GM21447 (cell line): ENCODE data around the gene LRFN3.
"Not testable (repeated sequence)": the region's sequence is repeated elsewhere in the genome, so short reads cannot be mapped to it uniquely, and the experiment has no call there.

Experiments used
- ATAC-seq: cut with Tn5 transposase; IDR thresholded peaks from one replicate; pipeline ENCODE4 v1.9.1; 2021; ENCODE audit not compliant: unreplicated experiment

LRFN3 gene

GRCh38 chr19:35904311-35905068, 31.7 kb upstream of the LRFN3 start:
- ATAC-seq, result no peak

DNA sequence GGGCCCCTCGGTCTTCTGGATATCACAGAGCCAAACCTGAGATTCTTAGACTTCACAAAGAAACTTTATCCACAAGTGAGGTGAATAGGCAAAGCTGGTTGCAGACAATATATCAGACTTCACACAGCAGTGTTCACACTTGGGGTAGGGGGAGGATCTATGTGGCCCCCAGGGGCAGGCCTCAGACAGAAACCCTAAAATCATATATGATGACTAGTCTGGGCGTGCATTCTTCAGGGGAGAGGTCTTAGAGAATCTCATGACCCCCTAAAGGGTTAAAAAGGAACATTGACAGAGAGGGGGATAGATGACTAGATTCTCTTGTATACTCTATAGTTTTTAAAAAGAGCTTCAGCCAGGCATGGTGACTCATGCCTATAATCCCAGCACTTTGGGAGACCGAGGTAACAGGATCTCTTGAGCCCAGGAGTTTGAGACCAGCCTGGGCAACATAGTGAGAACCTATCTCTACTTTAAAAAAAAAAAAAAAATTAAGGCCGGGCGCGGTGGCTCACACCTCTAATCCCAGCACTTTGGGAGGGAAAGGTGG, 30.9 kb upstream of the LRFN3 start:
- ATAC-seq, result no peak

GRCh38 chr19:35907377-35907745, 28.8 kb upstream of the LRFN3 start:
- no peak for ATAC-seq

DNA sequence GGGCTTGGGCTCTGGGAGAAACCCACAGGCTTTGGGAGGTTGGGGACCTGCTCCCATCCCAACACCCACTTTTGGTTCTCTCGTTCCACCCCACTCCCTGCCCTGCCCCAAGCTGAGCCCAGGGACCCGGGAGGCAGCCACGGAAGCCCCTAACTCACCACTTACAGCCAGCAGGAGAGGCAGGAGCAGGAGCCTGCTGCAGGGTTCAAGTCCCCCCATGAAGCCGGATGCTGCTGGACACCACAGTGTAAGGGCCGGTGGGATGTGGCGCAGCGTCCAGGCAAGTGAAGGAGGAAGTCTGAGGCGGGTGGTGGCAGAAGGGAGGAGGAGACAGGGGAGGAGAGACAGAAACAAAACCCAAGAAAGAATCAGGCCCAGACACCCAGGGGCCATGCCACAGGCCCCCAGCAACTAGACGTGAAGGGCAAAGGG, 28.1 kb upstream of the LRFN3 start, which contains the start of gene TYROBP:
Gene TYROBP (minus strand): TSS at position 286 of the 432 bp plus-strand sequence. CDS start 67 bp downstream, at position 219.
- ATAC-seq, result no peak

GRCh38 chr19:35908973-35909683, 27.0 kb upstream of the LRFN3 start:
- ATAC-seq, result peak; percentile 58

GRCh38 chr19:35909684-35910035, 26.5 kb upstream of the LRFN3 start:
- peak; percentile 14 for ATAC-seq

DNA sequence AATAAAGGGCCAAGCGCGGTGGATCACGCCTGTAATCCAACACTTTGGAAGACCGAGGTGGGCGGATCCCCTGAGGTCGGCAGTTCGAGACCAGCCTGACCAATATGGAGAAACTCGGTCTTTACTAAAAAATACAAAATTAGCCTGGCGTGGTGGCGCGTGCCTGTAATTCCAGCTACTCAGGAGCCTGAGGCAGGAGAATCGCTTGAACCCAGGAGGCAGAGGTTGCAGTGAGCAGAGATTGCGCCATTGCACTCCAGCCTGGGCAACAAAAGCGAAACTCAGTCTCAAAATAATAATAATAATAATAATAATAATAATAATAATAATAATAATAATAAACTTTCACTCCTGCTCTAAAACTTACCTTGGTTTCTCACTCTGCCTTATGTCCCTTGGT, 25.8 kb upstream of the LRFN3 start:
- ATAC-seq, result not testable (repeated sequence)

- no peak for ATAC-seq
Observed at GRCh38 chr19:35911173-35911572, 25.0 kb upstream of the LRFN3 start.

- ATAC-seq, result no peak
Observed at GRCh38 chr19:35911790-35912189, 24.4 kb upstream of the LRFN3 start.

GRCh38 chr19:35913589-35913988, 22.6 kb upstream of the LRFN3 start:
- no peak for ATAC-seq

- no peak for ATAC-seq
Observed at GRCh38 chr19:35915443-35915842, 20.7 kb upstream of the LRFN3 start.

- ATAC-seq, result no peak
Observed at GRCh38 chr19:35919306-35919705, 16.9 kb upstream of the LRFN3 start.

GRCh38 chr19:35921012-35921411, 15.2 kb upstream of the LRFN3 start:
- no peak for ATAC-seq

GRCh38 chr19:35925501-35925900, 10.7 kb upstream of the LRFN3 start:
- ATAC-seq, result no peak

- ATAC-seq, result no peak
Observed at GRCh38 chr19:35928507-35928906, 7.7 kb upstream of the LRFN3 start.

DNA sequence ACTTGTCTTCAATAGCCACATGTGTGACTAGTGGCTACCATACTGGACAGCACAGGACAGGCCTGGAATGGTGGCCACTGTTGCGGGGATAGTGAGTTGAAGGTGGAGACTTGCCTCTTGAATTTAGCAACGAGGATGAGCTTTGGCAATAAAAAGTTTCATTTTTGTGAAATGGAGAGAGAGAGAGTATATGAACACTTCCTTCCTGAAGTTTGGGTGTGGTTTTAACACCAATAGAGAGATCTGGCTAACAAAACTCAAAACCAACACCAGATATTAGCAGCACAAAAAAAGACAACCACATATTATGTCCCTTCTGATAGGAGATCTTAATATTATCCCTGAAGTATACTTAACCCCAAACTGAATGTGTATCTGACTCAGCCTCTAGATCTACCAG, 6.3 kb upstream of the LRFN3 start:
- ATAC-seq, result no peak

DNA sequence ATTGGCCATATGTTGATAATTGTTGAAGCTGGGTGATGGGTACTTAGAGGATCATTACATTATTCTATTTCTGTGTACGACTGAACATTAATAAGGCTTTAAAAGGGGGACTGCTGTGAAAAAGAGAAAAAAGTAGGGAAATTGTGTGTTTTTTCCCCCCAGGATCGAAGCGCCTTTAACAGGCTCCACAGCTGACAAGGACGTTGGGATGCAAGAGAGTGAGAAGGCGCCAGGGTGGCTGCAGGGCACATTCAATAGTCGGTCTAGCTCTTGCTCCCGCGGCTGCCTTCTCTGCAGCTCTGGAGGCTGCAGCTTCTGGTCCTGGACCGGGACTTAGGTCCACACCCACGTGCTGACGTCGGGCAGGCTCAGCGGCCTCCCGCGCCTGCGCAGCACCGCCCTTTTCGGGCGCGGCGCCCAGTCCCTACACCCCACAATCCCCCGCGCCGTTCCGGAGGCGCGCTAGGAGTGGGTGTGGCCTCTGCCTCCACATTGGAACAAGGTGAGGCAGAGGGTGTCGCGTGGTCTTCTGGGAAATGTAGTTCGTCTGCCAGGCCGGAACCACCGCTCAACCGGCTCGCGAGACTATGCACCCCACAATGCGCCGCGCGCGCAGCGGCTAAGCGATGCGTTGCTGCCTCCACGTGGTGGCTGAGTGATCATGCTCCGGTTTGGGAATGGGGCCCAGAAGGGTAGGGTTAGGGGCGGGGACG, 4.9 kb upstream of the LRFN3 start:
- ATAC-seq, result peak; percentile 93

GRCh38 chr19:35931874-35932202, 4.3 kb upstream of the LRFN3 start:
- ATAC-seq, result no peak

- no peak for ATAC-seq
Observed at GRCh38 chr19:35932291-35932936, 3.8 kb upstream of the LRFN3 start.

DNA sequence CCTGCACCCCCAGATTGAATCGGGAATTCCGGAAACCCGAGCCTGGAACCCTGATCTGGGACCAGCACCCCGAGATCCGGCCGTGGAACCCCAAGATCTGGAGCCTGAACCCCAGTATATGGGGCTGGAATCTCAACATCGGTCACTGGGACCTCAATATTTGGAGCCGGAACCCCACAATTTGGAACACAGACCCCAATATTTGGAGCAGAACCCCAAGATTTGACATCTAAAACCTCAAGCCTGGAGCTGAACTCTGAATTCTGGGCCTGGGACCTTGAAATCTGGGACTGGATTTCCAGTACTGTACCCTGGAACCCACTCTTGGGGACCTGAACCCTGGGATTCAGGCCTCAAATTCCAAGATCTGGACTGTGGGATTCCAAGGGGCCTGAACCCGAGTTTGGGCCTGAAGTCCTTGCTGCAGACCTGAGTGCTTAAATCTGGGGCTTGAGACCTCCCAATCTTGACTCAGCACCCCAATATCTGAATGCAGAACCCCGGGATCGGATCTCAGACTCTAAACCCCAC, 629 bp downstream of the LRFN3 start:
- no peak for ATAC-seq
